ENCODE results near the gene TTC23. TPM values are rescaled to one million over a fixed set of nuclear protein-coding genes. Genes with fewer than 3 reads are reported as not detected.

TTC23 gene
- total RNA-seq, 2 experiments from 2014 or later: 2.8 to 7.6 TPM

- Histone ChIP-seq H3K4me2 (ENCODE audit: low read length) (no peak overlapping the region), H3K9me2 (ENCODE audit: insufficient read depth, low read length) (no peaks in the 10 kb centered on the region), H3K27ac (ENCODE audit: low read depth, low read length, poor library complexity, severe bottlenecking) (no peak overlapping the region), H3K4me1 (ENCODE audit: insufficient read depth, low read length, poor library complexity, severe bottlenecking) (peaks cover 5% of the 10 kb centered on the region), H4K20me1 (ENCODE audit: insufficient read depth, low read length) (no peaks in the 10 kb centered on the region), H3K4me3 (ENCODE audit: low read depth, low read length, poor library complexity, severe bottlenecking) (no peak overlapping the region), H2AFZ (ENCODE audit: low read length) (no peak overlapping the region), H3K9me3 (ENCODE audit: low read length) (no peaks in the 10 kb centered on the region), H3K36me3 (ENCODE audit: insufficient read depth, low read length) (no peaks in the 10 kb centered on the region), H3K79me2 (ENCODE audit: insufficient read depth, low read depth, low read length) (no peaks in the 10 kb centered on the region)
- CTCF ChIA-PET (ENCODE audit: unreplicated experiment): no interaction called here
- DNase-seq (ENCODE audit: low spot score): no peak
- POLR2A ChIA-PET: interaction anchor here (0.6 to 0.7 kb wide), 2 partner anchors 10 to 134 kb away, joined by 3 to 4 read pairs; no protein-coding TSS in a partner anchor
- TF ChIP-seq CTCF (conservative IDR thresholded peaks at IDR 0.05; ENCODE audit: low read length) (no peak), EZH2phosphoT487 (IDR thresholded peaks at IDR 0.05; ENCODE audit: borderline replicate concordance, low read depth, low read length) (no peak)
- intact Hi-C loops (cut with micrococcal nuclease; ENCODE audit: unreplicated experiment): no loop called here
- BruUV-seq (replicated peaks): no TSS peak
Observed at GRCh38 chr15:99097441-99098410, 151.7 kb downstream of the TTC23 start.

- Histone ChIP-seq H3K27ac (ENCODE audit: low read depth, low read length, poor library complexity, severe bottlenecking) (no peak overlapping the region), H2AFZ (ENCODE audit: low read length) (no peak overlapping the region), H3K4me1 (ENCODE audit: insufficient read depth, low read length, poor library complexity, severe bottlenecking) (peaks cover 5% of the 10 kb centered on the region), H3K4me3 (ENCODE audit: low read depth, low read length, poor library complexity, severe bottlenecking) (no peak overlapping the region), H3K4me2 (ENCODE audit: low read length) (no peak overlapping the region), H3K36me3 (ENCODE audit: insufficient read depth, low read length) (no peaks in the 10 kb centered on the region), H4K20me1 (ENCODE audit: insufficient read depth, low read length) (no peaks in the 10 kb centered on the region), H3K9me2 (ENCODE audit: insufficient read depth, low read length) (no peaks in the 10 kb centered on the region), H3K9me3 (ENCODE audit: low read length) (no peaks in the 10 kb centered on the region), H3K79me2 (ENCODE audit: insufficient read depth, low read depth, low read length) (no peaks in the 10 kb centered on the region)
- DNase-seq (ENCODE audit: low spot score): no peak
- intact Hi-C loops (cut with micrococcal nuclease; ENCODE audit: unreplicated experiment): no loop called here
- CTCF ChIA-PET (ENCODE audit: unreplicated experiment): no interaction called here
- POLR2A ChIA-PET: interaction anchor here (0.5 to 0.7 kb wide), 2 partner anchors 39 kb away, joined by 3 to 7 read pairs; no protein-coding TSS in a partner anchor
- TF ChIP-seq CTCF (conservative IDR thresholded peaks at IDR 0.05; ENCODE audit: low read length) (no peak), EZH2phosphoT487 (IDR thresholded peaks at IDR 0.05; ENCODE audit: borderline replicate concordance, low read depth, low read length) (no peak)
- BruUV-seq (replicated peaks): no TSS peak
Observed at GRCh38 chr15:99096894-99097426, 152.4 kb downstream of the TTC23 start.
